HG03175 (cell line): ENCODE results near the gene TTBK2.
"Not testable (repeated sequence)": the region's sequence is repeated elsewhere in the genome, so short reads cannot be mapped to it uniquely, and the experiment has no call there.

Source experiments
- ATAC-seq: cut with Tn5 transposase; IDR thresholded peaks from one replicate; pipeline ENCODE4 v1.9.1; 2021; ENCODE audit warnings: mild to moderate bottlenecking, moderate library complexity; ENCODE audit not compliant: unreplicated experiment

The TTBK2 gene

GRCh38 chr15:42772144-42772543 lies 148.4 kb downstream of the TTBK2 start:
- no peak for ATAC-seq

- ATAC-seq: not testable (repeated sequence)
These were observed 154.5 kb downstream of the TTBK2 start for GRCh38 chr15:42766109-42766508.

- not testable (repeated sequence) for ATAC-seq
These were observed 156.3 kb downstream of the TTBK2 start for GRCh38 chr15:42764154-42764731.

- not testable (repeated sequence) for ATAC-seq
These were observed 158.8 kb downstream of the TTBK2 start for GRCh38 chr15:42761813-42762212.

- no peak for ATAC-seq
These were observed 159.8 kb downstream of the TTBK2 start for GRCh38 chr15:42760759-42761158.

GRCh38 chr15:42759093-42759492 lies 161.5 kb downstream of the TTBK2 start:
- no peak for ATAC-seq

GRCh38 chr15:42750306-42750705 lies 170.3 kb downstream of the TTBK2 start:
- no peak for ATAC-seq

GRCh38 chr15:42749266-42749665 lies 171.3 kb downstream of the TTBK2 start:
- no peak for ATAC-seq

- no peak for ATAC-seq
These were observed 176.4 kb downstream of the TTBK2 start for GRCh38 chr15:42744195-42744594.

- no peak for ATAC-seq
These were observed 178.4 kb downstream of the TTBK2 start for GRCh38 chr15:42742149-42742548.

GRCh38 chr15:42741710-42742109 lies 178.9 kb downstream of the TTBK2 start:
- no peak for ATAC-seq

- no peak for ATAC-seq
These were observed 182.8 kb downstream of the TTBK2 start for GRCh38 chr15:42737529-42738328.

GRCh38 chr15:42736793-42737528 lies 183.6 kb downstream of the TTBK2 start, which contains the start of gene CDAN1:
Gene CDAN1, minus strand, starts transcription at chr15:42737128. Its CDS starts 26 bp downstream, at chr15:42737102.
- peak; percentile 86 for ATAC-seq

GRCh38 chr15:42736178-42736792 lies 184.3 kb downstream of the TTBK2 start:
- peak; percentile 32 for ATAC-seq

GRCh38 chr15:42735382-42736165 lies 185.0 kb downstream of the TTBK2 start:
- no peak for ATAC-seq

GRCh38 chr15:42734076-42734672 lies 186.4 kb downstream of the TTBK2 start:
- no peak for ATAC-seq

- ATAC-seq: no peak
These were observed 187.6 kb downstream of the TTBK2 start for GRCh38 chr15:42733027-42733426.

- ATAC-seq: no peak
These were observed 188.3 kb downstream of the TTBK2 start for GRCh38 chr15:42732095-42732827.

- ATAC-seq: no peak
These were observed 189.1 kb downstream of the TTBK2 start for GRCh38 chr15:42731461-42731860.
